Common myeloid progenitor, CD34-positive (primary cell): ENCODE measurements around the gene INO80B.

Experiments used
- CTCF ChIA-PET: fragments of 350-600 bp; sonication (Branson Sonifier 250); formaldehyde crosslinking; loops from one replicate; lab custom pipeline; 2021; ENCODE audit warnings: antibody characterized with exemption; lab: Charles Lee
- POLR2A ChIA-PET: fragments of 350-600 bp; sonication (Branson Sonifier 250); formaldehyde crosslinking; loops from one replicate; lab custom pipeline; 2021; ENCODE audit warnings: antibody characterized with exemption; lab: Charles Lee
- DNase-seq, 3 donors: peaks; one replicate each; pipeline versions ENCODE4 v3.0.0 to v3.0.0-alpha.2; 2013
- H3K27ac ChIP-seq, 2 experiments: 1 replicate in 1 of 2; 2 replicates in 1 of 2; pipeline ENCODE4 v1.7.0; 2013; ENCODE audit warnings: inconsistent platforms in 2 of 2, low read length in 2 of 2, mild to moderate bottlenecking in 2 of 2, low read depth in 1 of 2, moderate library complexity in 1 of 2; ENCODE audit not compliant: severe bottlenecking in 2 of 2, insufficient read depth in 1 of 2, poor library complexity in 1 of 2
- H3K27me3 ChIP-seq, 5 experiments: replicated peaks in 2 of 5; 1 replicate in 3 of 5; 2 replicates in 2 of 5; pipeline versions ENCODE4 v1.6.1 to v1.7.0; 2013; ENCODE audit warnings: low read length in 4 of 5, mild to moderate bottlenecking in 2 of 5, moderate library complexity in 2 of 5, inconsistent platforms in 1 of 5; ENCODE audit not compliant: insufficient read depth in 5 of 5, control insufficient read depth in 4 of 5
- H3K36me3 ChIP-seq, 4 experiments: 1 replicate in 2 of 4; 2 replicates in 2 of 4; pipeline versions ENCODE4 v1.6.1 to v1.7.0; 2013; ENCODE audit warnings: low read length in 3 of 4, control low read depth in 1 of 4, mild to moderate bottlenecking in 1 of 4; ENCODE audit not compliant: control insufficient read depth in 4 of 4, insufficient read depth in 4 of 4
- H3K4me1 ChIP-seq, 4 experiments: 1 replicate in 3 of 4; 2 replicates in 1 of 4; pipeline versions ENCODE4 v1.6.1 to v1.7.1; 2013; ENCODE audit warnings: low read length in 3 of 4, mild to moderate bottlenecking in 3 of 4, control low read depth in 1 of 4, inconsistent platforms in 1 of 4, moderate library complexity in 1 of 4; ENCODE audit not compliant: control insufficient read depth in 4 of 4, insufficient read depth in 4 of 4; ENCODE audit errors: control extremely low read depth in 1 of 4
- H3K4me3 ChIP-seq, 7 experiments: 1 replicate in 4 of 7; 2 replicates in 3 of 7; pipeline versions ENCODE4 v1.5.1 to v1.7.0; 2013; ENCODE audit warnings: mild to moderate bottlenecking in 7 of 7, low read length in 6 of 7, moderate library complexity in 6 of 7, inconsistent platforms in 2 of 7, low read depth in 2 of 7, control low read depth in 1 of 7; ENCODE audit not compliant: insufficient read depth in 4 of 7, control insufficient read depth in 1 of 7; ENCODE audit errors: extremely low read depth in 1 of 7
- H3K9me3 ChIP-seq, 5 experiments: 1 replicate in 4 of 5; 2 replicates in 1 of 5; pipeline versions ENCODE4 v1.6.1 to v1.7.1; 2013; ENCODE audit warnings: low read length in 4 of 5, mild to moderate bottlenecking in 2 of 5, inconsistent platforms in 1 of 5, low read depth in 1 of 5, moderate library complexity in 1 of 5; ENCODE audit not compliant: control insufficient read depth in 4 of 5, insufficient read depth in 2 of 5; ENCODE audit errors: control extremely low read depth in 1 of 5
- WGBS: methylation state at CpG from one replicate; pipeline ENCODE4 v1.1.5; 2013; ENCODE audit not compliant: insufficient coverage; 5-methylcytosine and 5-hydroxymethylcytosine counted together

Gene INO80B

DNA sequence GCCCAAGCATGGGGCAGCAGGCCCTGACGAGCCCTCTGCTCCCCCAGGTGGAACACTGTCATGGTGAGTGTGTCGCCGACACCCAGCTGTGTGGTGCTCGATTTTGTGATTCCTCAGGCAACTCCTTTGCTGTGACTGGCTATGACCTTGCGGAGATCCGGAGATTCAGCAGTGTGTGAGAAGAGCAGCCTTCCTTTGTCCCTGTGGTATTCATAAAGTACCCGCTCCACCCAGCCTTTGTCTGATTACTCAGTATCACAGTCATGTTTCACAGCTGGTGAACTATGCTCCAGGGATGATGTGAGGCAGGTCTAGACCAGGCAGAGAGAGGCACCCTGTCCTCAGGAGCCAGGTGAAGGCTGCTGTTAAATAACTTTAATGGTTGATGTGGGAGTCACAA, 29.4 kb upstream of the INO80B start:
- Histone ChIP-seq H3K36me3 (peaks cover 2 to 60% (median 43%) of the 10 kb centered on the region in 4 experiments), H3K9me3 (no peaks in the 10 kb centered on the region), H3K27me3 (no peaks in the 10 kb centered on the region), H3K27ac (no peak overlapping the region), H3K4me3 (no peak overlapping the region), H3K4me1 (peaks cover 0 to 17% (median 13%) of the 10 kb centered on the region in 4 experiments)
- ChIA-PET POLR2A (no interaction called here), CTCF (interaction anchor here (0.8 to 1.0 kb wide), 2 partner anchors 11 to 20 kb away, joined by 3 read pairs; no protein-coding TSS in a partner anchor)
- 96% methylated on average over 7 of the region's 7 CpGs for WGBS
- DNase-seq = no peak

DNA sequence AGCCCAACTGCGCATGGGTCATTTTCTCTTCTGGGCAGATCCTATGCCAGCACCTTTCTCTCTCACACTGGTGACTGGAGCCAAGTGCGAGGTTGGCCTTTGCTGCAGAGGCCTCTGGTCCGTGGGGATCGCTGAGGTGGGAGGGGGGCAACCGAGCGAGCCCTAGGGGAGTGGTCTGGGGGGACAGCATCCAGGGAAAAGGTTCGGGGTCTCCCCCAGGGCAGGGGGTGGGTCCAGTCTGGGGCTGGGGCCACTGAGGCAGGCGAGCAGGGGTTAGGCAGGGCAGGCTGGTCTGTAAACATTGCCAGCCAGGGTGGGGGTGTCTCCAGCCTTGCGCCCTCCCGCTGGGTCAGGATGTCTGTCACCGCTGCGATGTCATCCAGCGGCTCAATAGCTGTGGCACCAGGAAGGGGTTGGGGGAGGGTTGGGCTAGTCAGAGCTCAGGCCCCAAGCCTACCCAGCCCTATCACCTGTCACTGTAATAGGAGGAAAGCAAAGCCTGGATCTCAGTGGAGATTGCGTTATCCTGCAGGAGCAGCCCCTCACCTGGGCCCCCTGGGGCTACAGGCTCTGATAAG, 28.6 kb upstream of the INO80B start:
- ChIA-PET CTCF (no interaction called here), POLR2A (no interaction called here)
- Histone ChIP-seq H3K36me3 (peaks cover 2 to 65% (median 46%) of the 10 kb centered on the region in 4 experiments), H3K9me3 (no peaks in the 10 kb centered on the region), H3K4me3 (no peak overlapping the region), H3K27me3 (no peaks in the 10 kb centered on the region), H3K27ac (no peak overlapping the region), H3K4me1 (peaks cover 0 to 10% (median 7%) of the 10 kb centered on the region in 4 experiments)
- DNase-seq = no peak
- 94% methylated on average over 11 of the region's 14 CpGs for WGBS

DNA sequence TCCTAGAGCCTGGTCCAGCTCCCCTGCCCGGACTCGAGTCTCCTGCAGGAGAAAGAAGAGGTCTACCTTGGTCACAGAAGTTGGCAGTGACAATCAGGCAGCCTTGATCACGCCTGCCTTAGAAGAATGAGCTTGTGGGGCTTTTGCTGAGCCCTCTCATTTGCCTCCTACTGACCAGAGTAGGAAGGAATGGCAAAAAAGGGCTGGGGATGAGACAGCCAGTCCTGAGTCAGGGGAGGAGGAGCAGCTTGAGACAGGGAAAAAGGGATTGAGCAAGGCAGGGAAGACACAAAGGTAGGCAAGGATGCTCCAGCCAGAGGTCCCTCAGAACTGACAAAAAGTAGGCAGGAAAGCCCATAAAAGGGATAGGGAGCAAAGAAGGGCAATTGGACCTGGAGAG, 27.3 kb upstream of the INO80B start:
- POLR2A ChIA-PET = interaction anchor here (0.8 kb wide), 1 partner anchor 127 kb away, joined by 3 read pairs; the partner anchor contains the start of gene DOK1

DNA sequence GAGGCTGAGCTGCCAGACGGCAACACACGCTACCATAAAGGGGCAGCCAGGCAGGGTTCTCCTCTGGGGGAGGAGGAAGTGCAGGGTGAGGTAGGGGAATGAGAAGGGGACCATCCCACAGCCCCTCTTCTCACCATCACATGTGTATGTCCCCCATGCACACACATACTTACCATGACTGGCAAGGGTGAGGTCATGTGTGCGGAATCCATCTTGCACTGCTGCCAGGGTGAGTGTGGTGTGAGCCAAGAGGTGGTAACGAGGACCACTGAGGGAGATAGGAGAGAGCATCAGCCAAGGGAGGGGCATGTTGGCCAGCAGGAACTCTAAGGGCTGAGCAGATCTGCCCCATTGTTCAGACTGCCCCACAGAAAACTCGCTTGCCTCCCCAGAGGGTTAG, 26.2 kb upstream of the INO80B start:
- H3K36me3 ChIP-seq = peaks cover 2 to 74% (median 49%) of the 10 kb centered on the region in 4 experiments
- H3K27ac ChIP-seq = no peak overlapping the region
- WGBS = 100% methylated on average over 5 of the region's 5 CpGs
- H3K4me3 ChIP-seq = no peak overlapping the region
- POLR2A ChIA-PET = no interaction called here
- H3K9me3 ChIP-seq = no peaks in the 10 kb centered on the region
- peaks cover 0 to 4% (median 3%) of the 10 kb centered on the region in 4 experiments for H3K4me1 ChIP-seq
- no peaks in the 10 kb centered on the region for H3K27me3 ChIP-seq
- no peak for DNase-seq
- CTCF ChIA-PET = interaction anchor here (3.0 kb wide), 1 partner anchor 12 kb away, joined by 16 read pairs; no protein-coding TSS in a partner anchor

More for the DNA sequence above, 27.3 kb upstream of the INO80B start:
- WGBS = 96% methylated on average over 3 of the region's 3 CpGs
- peaks cover 0 to 4% (median 3%) of the 10 kb centered on the region in 4 experiments for H3K4me1 ChIP-seq
- CTCF ChIA-PET = no interaction called here
- no peak for DNase-seq
- no peaks in the 10 kb centered on the region for H3K9me3 ChIP-seq
- no peak overlapping the region for H3K4me3 ChIP-seq
- H3K27ac ChIP-seq = no peak overlapping the region
- H3K27me3 ChIP-seq = no peaks in the 10 kb centered on the region
- peaks cover 2 to 74% (median 49%) of the 10 kb centered on the region in 4 experiments for H3K36me3 ChIP-seq

DNA sequence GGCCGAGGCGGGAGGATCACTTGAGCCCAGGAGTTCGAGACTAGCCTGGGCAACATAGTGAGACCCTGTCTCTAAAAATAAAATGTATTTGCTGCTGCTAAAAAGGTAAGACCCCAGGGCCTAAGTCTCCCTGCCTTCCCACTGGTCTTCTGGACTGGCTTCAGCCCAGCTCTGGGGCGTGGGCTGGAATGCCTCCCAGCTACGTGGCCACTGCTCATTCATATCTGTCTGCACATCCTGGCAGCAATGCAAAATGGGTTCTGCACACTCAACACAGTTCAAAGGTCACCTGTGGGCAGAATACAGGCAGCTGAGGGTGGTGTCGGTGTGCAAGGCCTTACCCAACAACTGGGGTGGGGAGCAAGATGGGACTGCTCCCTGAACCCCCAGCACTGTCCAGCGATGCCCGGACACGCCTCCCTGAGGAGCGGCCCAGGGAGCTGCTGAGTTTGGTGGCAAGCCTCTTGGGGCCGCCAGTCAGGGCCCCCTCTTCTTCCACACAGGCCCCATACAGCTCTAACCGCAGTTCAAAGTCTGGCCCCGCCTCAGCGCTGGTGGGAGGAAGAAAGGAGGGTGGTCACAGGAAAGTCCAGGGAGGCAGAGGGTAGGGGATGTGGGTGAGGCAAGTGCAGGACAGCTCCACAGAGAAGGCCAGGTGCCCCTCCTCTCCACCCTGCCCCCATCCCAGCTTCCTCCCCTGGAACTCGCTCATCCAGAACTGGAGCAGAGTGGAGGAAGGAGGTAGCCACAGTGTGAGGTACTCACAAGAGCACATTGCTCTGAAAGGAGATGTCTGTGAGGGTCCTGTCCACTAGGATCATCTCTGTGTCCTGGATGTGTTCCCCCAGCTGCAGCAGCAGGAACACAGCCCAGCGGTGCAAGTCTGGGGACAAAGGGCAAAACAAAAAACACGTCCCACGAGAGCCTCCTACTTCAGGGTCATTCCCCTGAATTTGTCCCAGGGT, 25.1 kb upstream of the INO80B start:
- WGBS = 93% methylated on average over 11 of the region's 18 CpGs
- DNase-seq = no peak
- CTCF ChIA-PET = interaction anchor here (3.0 kb wide), 1 partner anchor 11 kb away, joined by 16 read pairs; no protein-coding TSS in a partner anchor
- Histone ChIP-seq H3K36me3 (peaks cover 2 to 71% (median 48%) of the 10 kb centered on the region in 4 experiments), H3K9me3 (no peaks in the 10 kb centered on the region), H3K4me3 (no peak overlapping the region), H3K4me1 (peaks cover 0 to 4% (median 3%) of the 10 kb centered on the region in 4 experiments), H3K27me3 (no peaks in the 10 kb centered on the region), H3K27ac (no peak overlapping the region)
- POLR2A ChIA-PET = interaction anchor here (0.8 kb wide), 1 partner anchor 9 kb away, joined by 3 read pairs; no protein-coding TSS in a partner anchor

DNA sequence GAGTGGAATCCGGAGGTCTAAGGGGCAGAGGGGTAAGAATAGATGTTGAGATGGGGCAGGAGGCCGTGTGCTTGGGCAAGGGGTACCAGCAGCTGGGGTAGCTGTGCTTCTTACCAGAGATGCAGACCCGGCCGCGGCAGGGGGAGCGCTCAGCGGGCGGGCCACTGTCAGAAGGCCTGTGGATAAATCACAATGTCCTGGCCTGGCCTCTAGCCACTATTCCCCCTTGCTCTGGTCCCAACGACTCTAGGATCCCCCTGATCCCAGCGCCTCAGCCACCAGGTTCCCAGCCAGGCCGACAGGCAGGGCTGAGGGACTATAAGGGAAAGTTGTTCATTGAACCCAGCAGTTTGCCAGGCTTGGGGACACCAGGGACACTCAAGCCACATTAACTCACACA, 24.4 kb upstream of the INO80B start:
- CTCF ChIA-PET = interaction anchor here (3.0 kb wide), 1 partner anchor 10 kb away, joined by 16 read pairs; no protein-coding TSS in a partner anchor
- POLR2A ChIA-PET = no interaction called here
- DNase-seq = no peak
- Histone ChIP-seq H3K4me3 (no peak overlapping the region), H3K4me1 (peaks cover 0 to 4% (median 3%) of the 10 kb centered on the region in 4 experiments), H3K9me3 (no peaks in the 10 kb centered on the region), H3K27me3 (no peaks in the 10 kb centered on the region), H3K36me3 (peaks cover 2 to 64% (median 43%) of the 10 kb centered on the region in 4 experiments), H3K27ac (no peak overlapping the region)
- 94% methylated on average over 6 of the region's 11 CpGs for WGBS
